GDM1 (cell line): ENCODE measurements around the gene PATE1.
"Not testable (repeated sequence)": the region's sequence is repeated elsewhere in the genome, so short reads cannot be mapped to it uniquely, and the experiment has no call there.

Source experiments
- DNase-seq: peaks from one replicate; lab custom pipeline; 2025; lab: John Stamatoyannopoulos, UW

PATE1 gene

GRCh38 chr11:125745979-125746378, at the start of gene PATE1:
PATE1 (plus strand) TSS chr11:125746279; CDS start chr11:125746305, 26 bp downstream.
- DNase-seq, result no peak

- no peak for DNase-seq
These were observed 45.0 kb upstream of the PATE1 start for GRCh38 chr11:125701018-125701610.

- DNase-seq, result no peak
These were observed 44.0 kb upstream of the PATE1 start for GRCh38 chr11:125701858-125702621.

GRCh38 chr11:125704686-125705085, 41.4 kb upstream of the PATE1 start:
- not testable (repeated sequence) for DNase-seq

- no peak for DNase-seq
These were observed 25.3 kb upstream of the PATE1 start for GRCh38 chr11:125720781-125721180.

- peak; percentile 1 for DNase-seq
These were observed 22.0 kb upstream of the PATE1 start for GRCh38 chr11:125724125-125724524.

GRCh38 chr11:125728969-125729368, 17.1 kb upstream of the PATE1 start:
- DNase-seq, result no peak

GRCh38 chr11:125740617-125741016, 5.5 kb upstream of the PATE1 start:
- DNase-seq, result no peak

GRCh38 chr11:125743681-125744080, 2.4 kb upstream of the PATE1 start:
- no peak for DNase-seq

- DNase-seq, result no peak
These were observed 4.5 kb downstream of the PATE1 start for GRCh38 chr11:125750629-125751028.

- DNase-seq, result no peak
These were observed 10.0 kb downstream of the PATE1 start for GRCh38 chr11:125756050-125756449.

GRCh38 chr11:125762445-125762844, 16.4 kb downstream of the PATE1 start:
- no peak for DNase-seq

- no peak for DNase-seq
These were observed 17.4 kb downstream of the PATE1 start for GRCh38 chr11:125763483-125763882.

GRCh38 chr11:125766251-125766650, 20.2 kb downstream of the PATE1 start:
- DNase-seq, result no peak

- no peak for DNase-seq
These were observed 22.4 kb downstream of the PATE1 start for GRCh38 chr11:125768336-125769046.

GRCh38 chr11:125770583-125770982, 24.5 kb downstream of the PATE1 start:
- no peak for DNase-seq

GRCh38 chr11:125772834-125773505, 26.9 kb downstream of the PATE1 start:
- DNase-seq, result no peak

GRCh38 chr11:125773516-125773915, 27.4 kb downstream of the PATE1 start:
- DNase-seq, result no peak

GRCh38 chr11:125777309-125777708, 31.2 kb downstream of the PATE1 start:
- no peak for DNase-seq

- no peak for DNase-seq
These were observed 32.6 kb downstream of the PATE1 start, which contains the start of gene PATE2 for GRCh38 chr11:125778728-125779127. PATE2 (minus strand) TSS chr11:125778828; CDS start chr11:125778773, 55 bp downstream.

- DNase-seq, result no peak
These were observed 38.6 kb downstream of the PATE1 start for GRCh38 chr11:125784678-125785077.

- DNase-seq, result no peak
These were observed 41.7 kb downstream of the PATE1 start, which contains the start of gene PATE3 for GRCh38 chr11:125787827-125788226. PATE3 (plus strand) TSS chr11:125788127; CDS start chr11:125788152, 25 bp downstream.
